A549 treated with AZD9567 at 1 μM for 4 hours (cell line): Measurements from ENCODE around the gene SLC13A2. TPM values are rescaled to one million over a fixed set of nuclear protein-coding genes. Genes with fewer than 3 reads are reported as not detected.

Source experiments
- total RNA-seq: library from RNA; stranded (reverse); fragments of 200-300 nt; extraction: Qiagen RNA extraction; gene quantifications from 5 replicates; pipeline ENCODE4 v1.2.3, GENCODE V29; 2022; ENCODE audit not compliant: insufficient read depth

SLC13A2 gene
- total RNA-seq = 0.05 to 0.14 TPM (median 0.09 TPM) in 4 of 5 replicates, not detected in the other

GRCh38 chr17:28473542-28473941, at the start of gene SLC13A2:
Gene SLC13A2 (plus strand): TSS chr17:28473644. CDS start chr17:28473713, 69 bp downstream.

GRCh38 chr17:28505986-28506665, 32.7 kb downstream of the SLC13A2 start, which contains the start of gene FOXN1:
Gene FOXN1 (plus strand): TSS chr17:28506348. CDS start chr17:28523970, 17,622 bp downstream.

Other genes starting within 250 kb of the SLC13A2 start
- gene TMEM97, start 154.4 kb upstream of the SLC13A2 start, total RNA-seq = 42.3 to 51.1 TPM (median 47.2 TPM) in 5 replicates
- gene IFT20, start 138.2 kb upstream of the SLC13A2 start, total RNA-seq = 41.1 to 61.7 TPM (median 52.7 TPM) in 5 replicates
- gene TNFAIP1, start 137.9 kb upstream of the SLC13A2 start, total RNA-seq = 41.6 to 53.0 TPM (median 46.8 TPM) in 5 replicates
- 146 to 165 TPM (median 162 TPM) in 5 replicates for gene POLDIP2, start 116.1 kb upstream of the SLC13A2 start, total RNA-seq
- gene SEBOX, start 108.4 kb upstream of the SLC13A2 start, total RNA-seq = not detected in 5 replicates
- gene VTN, start 103.3 kb upstream of the SLC13A2 start, total RNA-seq = 12.7 to 19.7 TPM (median 18.9 TPM) in 5 replicates
- 3.9 to 7.0 TPM (median 5.4 TPM) in 5 replicates for gene SARM1, start 102.0 kb upstream of the SLC13A2 start, total RNA-seq
- gene SLC46A1, start 67.4 kb upstream of the SLC13A2 start, total RNA-seq = 18.4 to 20.5 TPM (median 20.2 TPM) in 5 replicates
- gene FOXN1, start 32.7 kb downstream of the SLC13A2 start, total RNA-seq = 0.03 TPM in 1 of 5 replicates, not detected in the others
- 27.2 to 39.1 TPM (median 33.2 TPM) in 5 replicates for gene UNC119, start 79.0 kb downstream of the SLC13A2 start, total RNA-seq
- 46.8 to 62.9 TPM (median 60.3 TPM) in 5 replicates for gene PIGS, start 97.9 kb downstream of the SLC13A2 start, total RNA-seq
- gene ALDOC, start 103.3 kb downstream of the SLC13A2 start, total RNA-seq = 2.1 to 2.7 TPM (median 2.5 TPM) in 5 replicates
- 69.9 to 80.7 TPM (median 71.9 TPM) in 5 replicates for gene SPAG5, start 125.4 kb downstream of the SLC13A2 start, total RNA-seq
- 1.1 to 4.9 TPM (median 4.1 TPM) in 5 replicates for gene RSKR, start 140.5 kb downstream of the SLC13A2 start, total RNA-seq
- gene BLTP2, start 171.5 kb downstream of the SLC13A2 start, total RNA-seq = 46.5 to 62.0 TPM (median 59.7 TPM) in 5 replicates
- 83.7 to 94.3 TPM (median 89.3 TPM) in 5 replicates for gene SDF2, start 188.3 kb downstream of the SLC13A2 start, total RNA-seq
- 66.6 to 77.0 TPM (median 73.8 TPM) in 5 replicates for gene SUPT6H, start 188.6 kb downstream of the SLC13A2 start, total RNA-seq
- gene PROCA1, start 238.2 kb downstream of the SLC13A2 start, total RNA-seq = 1.2 to 1.7 TPM (median 1.5 TPM) in 4 of 5 replicates, not detected in the other
- 212 to 240 TPM (median 228 TPM) in 5 replicates for gene RAB34, start 244.2 kb downstream of the SLC13A2 start, total RNA-seq
- 2,109 to 2,400 TPM (median 2,196 TPM) in 5 replicates for gene RPL23A, start 246.3 kb downstream of the SLC13A2 start, total RNA-seq